Measurements from ENCODE around the gene LCN9. TPM values are rescaled to one million over a fixed set of nuclear protein-coding genes. Genes with fewer than 3 reads are reported as not detected.

The LCN9 gene
- total and polyA plus RNA-seq, 2 of the 13 experiments (the other 11 are each of a cell fraction or from before 2014, with no cell fraction given): not detected

- TF ChIP-seq HNF4G (IDR thresholded peaks at IDR 0.05; ENCODE audit: borderline replicate concordance, low read depth, low read length) (no peak), HNF4G (CRISPR knock-in tag; IDR thresholded peaks at IDR 0.05; ENCODE audit: borderline replicate concordance, low read depth) (no peak), PAWR (CRISPR knock-in tag; IDR thresholded peaks at IDR 0.05; ENCODE audit: borderline replicate concordance) (no peak), NR3C1 (CRISPR knock-in tag; IDR thresholded peaks at IDR 0.05) (no peak)
Observed at GRCh38 chr9:135614821-135615665, 48.1 kb upstream of the LCN9 start (continued).

GRCh38 chr9:135615666-135616618 lies 47.2 kb upstream of the LCN9 start:
- DNase-seq (ENCODE audit: low spot score): no peak
- no peak for FAIRE-seq

More at GRCh38 chr9:135615666-135616618, 47.2 kb upstream of the LCN9 start:
- no TSS peak for BruUV-seq (replicated peaks)
- ATAC-seq: peak; percentile 70
- H3K27me3 ChIP-seq (ENCODE audit: control insufficient read depth in 1 of 2, insufficient read depth in 2 of 2, low read length in 2 of 2): peaks cover 29 to 73% of the 10 kb centered on the region in 2 experiments
- WGBS (ENCODE audit: low lambda C conversion rate): 41% methylated on average over 20 of the region's 31 CpGs
- POLR2A ChIA-PET: no interaction called here
- H3K9ac ChIP-seq (ENCODE audit: insufficient read depth, low read depth, low read length): no peak overlapping the region
- H3K36me3 ChIP-seq (replicated peaks in 1 of 2; ENCODE audit: control insufficient read depth in 1 of 2, insufficient read depth in 2 of 2, low read length in 2 of 2): no peaks in the 10 kb centered on the region
- no peaks in the 10 kb centered on the region for H3K79me2 ChIP-seq (ENCODE audit: insufficient read depth, low read length)
- intact Hi-C loops (cut with micrococcal nuclease; ENCODE audit: unreplicated experiment): no loop called here
- CTCF ChIA-PET (ENCODE audit: low intra/inter-chr PET ratio, low total read pairs): no interaction called here
- no peaks in the 10 kb centered on the region for H3K9me3 ChIP-seq (ENCODE audit: low read length)
- H3K4me2 ChIP-seq (ENCODE audit: low read depth, low read length): no peak overlapping the region
- TF ChIP-seq NR2F6 (IDR thresholded peaks at IDR 0.05) (no peak), NR2F6 (CRISPR knock-in tag; IDR thresholded peaks at IDR 0.05) (no peak), MAFK (conservative IDR thresholded peaks at IDR 0.05 in 1 of 2, IDR thresholded peaks at IDR 0.05 in 1 of 2; ENCODE audit: low read length in 2 of 2) (0 out of 4 replicates have a peak, but pooled peaks of 1 of the 2 experiments have one; percentile 21)
- TF ChIP-seq, protein P1, sequence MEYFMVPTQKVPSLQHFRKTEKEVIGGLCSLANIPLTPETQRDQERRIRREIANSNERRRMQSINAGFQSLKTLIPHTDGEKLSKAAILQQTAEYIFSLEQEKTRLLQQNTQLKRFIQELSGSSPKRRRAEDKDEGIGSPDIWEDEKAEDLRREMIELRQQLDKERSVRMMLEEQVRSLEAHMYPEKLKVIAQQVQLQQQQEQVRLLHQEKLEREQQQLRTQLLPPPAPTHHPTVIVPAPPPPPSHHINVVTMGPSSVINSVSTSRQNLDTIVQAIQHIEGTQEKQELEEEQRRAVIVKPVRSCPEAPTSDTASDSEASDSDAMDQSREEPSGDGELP (IDR thresholded peaks at IDR 0.05; ENCODE audit: borderline replicate concordance, low read depth): peak; percentile 40; the same call in 1 of the 2 replicates
- TF ChIP-seq, protein P2, sequence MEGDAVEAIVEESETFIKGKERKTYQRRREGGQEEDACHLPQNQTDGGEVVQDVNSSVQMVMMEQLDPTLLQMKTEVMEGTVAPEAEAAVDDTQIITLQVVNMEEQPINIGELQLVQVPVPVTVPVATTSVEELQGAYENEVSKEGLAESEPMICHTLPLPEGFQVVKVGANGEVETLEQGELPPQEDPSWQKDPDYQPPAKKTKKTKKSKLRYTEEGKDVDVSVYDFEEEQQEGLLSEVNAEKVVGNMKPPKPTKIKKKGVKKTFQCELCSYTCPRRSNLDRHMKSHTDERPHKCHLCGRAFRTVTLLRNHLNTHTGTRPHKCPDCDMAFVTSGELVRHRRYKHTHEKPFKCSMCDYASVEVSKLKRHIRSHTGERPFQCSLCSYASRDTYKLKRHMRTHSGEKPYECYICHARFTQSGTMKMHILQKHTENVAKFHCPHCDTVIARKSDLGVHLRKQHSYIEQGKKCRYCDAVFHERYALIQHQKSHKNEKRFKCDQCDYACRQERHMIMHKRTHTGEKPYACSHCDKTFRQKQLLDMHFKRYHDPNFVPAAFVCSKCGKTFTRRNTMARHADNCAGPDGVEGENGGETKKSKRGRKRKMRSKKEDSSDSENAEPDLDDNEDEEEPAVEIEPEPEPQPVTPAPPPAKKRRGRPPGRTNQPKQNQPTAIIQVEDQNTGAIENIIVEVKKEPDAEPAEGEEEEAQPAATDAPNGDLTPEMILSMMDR (CRISPR knock-in tag; IDR thresholded peaks at IDR 0.05): peak; percentile 50
- no peak overlapping the region for H3K4me3 ChIP-seq (replicated peaks in 1 of 3; ENCODE audit: insufficient read depth in 1 of 3, low read depth in 2 of 3, low read length in 3 of 3)
- no peaks in the 10 kb centered on the region for H4K20me1 ChIP-seq (ENCODE audit: insufficient read depth, low read length)
- in situ Hi-C loops (cut with HindIII; ENCODE audit: extremely low pct_ligation_motif_present, low pct_unique_long_range_greater_than_20kb): no loop called here
- H3K4me1 ChIP-seq (ENCODE audit: insufficient read depth, low read length): no peaks in the 10 kb centered on the region
- H3K27ac ChIP-seq (ENCODE audit: extremely low read length, insufficient read depth, low read length): no peak overlapping the region
- H2AFZ ChIP-seq (ENCODE audit: low read length): no peak overlapping the region
